MG63 (cell line): ENCODE measurements around the gene KLHL35. TPM values are rescaled to one million over a fixed set of nuclear protein-coding genes. Genes with fewer than 3 reads are reported as not detected.

Experiments
- DNase-seq: peaks from one replicate; pipeline ENCODE4 v3.0.0-alpha.2; 2020
- H3K27me3 ChIP-seq: fragments of 250-450 bp; sonication (Bioruptor Pico); 2 replicates; pipeline ENCODE4 v1.5.1; 2020; ENCODE audit warnings: mild to moderate bottlenecking, moderate library complexity
- H3K36me3 ChIP-seq: fragments of 250-450 bp; sonication (Bioruptor Pico); 2 replicates; pipeline ENCODE4 v1.5.1; 2020; ENCODE audit warnings: mild to moderate bottlenecking, moderate library complexity
- H3K4me3 ChIP-seq: fragments of 250-450 bp; sonication (Bioruptor Pico); 2 replicates; pipeline ENCODE4 v1.5.1; 2020; ENCODE audit warnings: mild to moderate bottlenecking, moderate library complexity
- H3K9me3 ChIP-seq: fragments of 250-450 bp; sonication (Bioruptor Pico); 2 replicates; pipeline ENCODE4 v1.5.1; 2020; ENCODE audit warnings: mild to moderate bottlenecking, moderate library complexity
- total RNA-seq: library from RNA; depleted of rRNA; stranded (reverse); fragments of >200 nt; shearing (Covaris generic); gene quantifications from 2 replicates; pipeline ENCODE4 v1.2.3, GENCODE V29; 2014; ENCODE audit warnings: low replicate concordance

Gene KLHL35
- total RNA-seq, 1 experiment from 2014 or later: 3.9 TPM

- DNase-seq: no peak
- Histone ChIP-seq H3K27me3 (no peaks in the 10 kb centered on the region), H3K9me3 (no peaks in the 10 kb centered on the region), H3K36me3 (no peaks in the 10 kb centered on the region), H3K4me3 (no peak overlapping the region)
Observed at GRCh38 chr11:75471176-75471973, 38.4 kb upstream of the KLHL35 start.

DNA sequence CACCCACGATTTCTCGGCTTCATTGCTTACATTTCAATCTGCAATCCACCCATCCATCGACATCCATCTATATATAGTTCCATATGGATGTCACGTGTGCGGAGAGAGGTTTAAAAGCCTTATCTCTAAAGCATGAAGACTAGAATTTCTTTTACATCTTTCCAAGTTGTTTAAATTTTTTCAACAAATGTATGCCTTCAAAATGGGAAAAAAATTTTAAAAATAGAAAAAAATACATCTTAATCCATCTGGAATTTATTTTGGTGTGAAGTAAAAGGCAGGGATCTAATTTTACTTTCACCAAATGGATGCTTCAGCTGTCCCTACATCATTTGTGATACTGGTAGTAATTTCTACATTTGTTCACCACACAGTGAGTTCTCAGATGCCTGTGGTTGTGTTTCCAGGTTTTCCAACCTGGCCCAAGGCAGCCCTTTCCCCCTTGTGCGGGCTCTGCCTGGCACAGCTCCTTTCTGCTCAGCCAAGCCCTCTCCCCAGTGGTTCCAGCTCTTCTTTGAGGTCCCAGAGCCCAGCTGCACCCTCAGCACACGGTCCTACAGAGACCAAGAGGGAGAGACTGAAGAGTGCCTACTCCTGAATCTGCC lies 37.6 kb upstream of the KLHL35 start:
- H3K27me3 ChIP-seq: no peaks in the 10 kb centered on the region
- H3K9me3 ChIP-seq: no peaks in the 10 kb centered on the region
- DNase-seq: no peak
- no peak overlapping the region for H3K4me3 ChIP-seq
- no peaks in the 10 kb centered on the region for H3K36me3 ChIP-seq

DNA sequence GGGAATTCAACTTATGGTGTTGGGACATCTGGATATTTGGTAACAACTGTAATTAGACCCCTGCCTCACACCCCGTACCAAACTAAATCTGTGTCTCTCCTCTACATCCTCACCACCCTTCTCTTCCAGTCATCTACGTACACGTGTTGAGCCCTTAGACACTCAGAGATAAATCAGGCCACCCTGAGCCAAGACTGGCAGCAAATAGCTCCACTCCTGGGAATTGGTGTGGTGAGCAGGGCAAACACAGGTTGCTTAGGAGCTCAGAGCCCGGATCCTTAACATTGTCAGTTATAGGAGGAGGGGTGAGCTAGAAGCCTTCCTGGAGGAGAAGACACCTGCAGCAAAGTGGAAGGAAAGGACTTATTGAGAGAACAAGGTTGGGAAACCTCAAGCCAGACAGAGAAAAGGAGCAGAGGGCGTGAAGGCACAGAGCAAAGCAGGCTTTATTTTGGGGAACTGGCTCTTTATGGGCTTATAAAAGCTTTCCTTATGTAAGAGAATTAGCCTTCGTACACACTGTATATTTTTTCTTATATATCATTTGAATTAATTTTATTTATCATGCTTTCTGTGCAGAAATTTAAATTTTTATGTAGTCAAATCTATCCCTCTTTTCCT lies 36.9 kb upstream of the KLHL35 start:
- Histone ChIP-seq H3K27me3 (no peaks in the 10 kb centered on the region), H3K9me3 (no peaks in the 10 kb centered on the region), H3K4me3 (no peak overlapping the region), H3K36me3 (no peaks in the 10 kb centered on the region)
- DNase-seq: no peak

- no peak overlapping the region for H3K4me3 ChIP-seq
- DNase-seq: peak; percentile 30
- H3K36me3 ChIP-seq: no peaks in the 10 kb centered on the region
- no peaks in the 10 kb centered on the region for H3K27me3 ChIP-seq
- no peaks in the 10 kb centered on the region for H3K9me3 ChIP-seq
Observed at GRCh38 chr11:75468534-75469340, 35.7 kb upstream of the KLHL35 start.

- no peak overlapping the region for H3K4me3 ChIP-seq
- no peaks in the 10 kb centered on the region for H3K27me3 ChIP-seq
- no peak for DNase-seq
- no peaks in the 10 kb centered on the region for H3K36me3 ChIP-seq
- no peaks in the 10 kb centered on the region for H3K9me3 ChIP-seq
Observed at GRCh38 chr11:75467881-75468280, 34.9 kb upstream of the KLHL35 start.

DNA sequence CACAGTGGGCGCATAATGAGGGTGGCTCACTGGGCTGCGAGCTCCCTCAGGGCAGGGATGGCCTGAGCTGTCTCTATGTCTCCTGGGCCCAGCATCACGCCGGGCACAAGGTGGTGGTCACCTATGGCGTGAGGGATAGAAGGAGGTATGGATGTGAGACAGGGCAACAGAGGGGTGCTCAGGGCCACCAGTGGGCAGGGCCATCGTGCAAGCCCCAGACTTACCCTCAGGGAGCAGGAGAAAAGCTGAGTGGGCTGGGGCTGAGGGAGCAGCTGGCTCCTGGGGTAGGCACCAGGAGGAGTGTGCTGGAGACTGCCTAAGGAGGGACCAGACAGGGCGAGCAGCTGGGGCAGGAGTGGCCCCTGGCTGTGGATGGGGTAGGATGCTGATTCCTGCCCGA lies 34.3 kb upstream of the KLHL35 start:
- no peaks in the 10 kb centered on the region for H3K27me3 ChIP-seq
- H3K9me3 ChIP-seq: no peaks in the 10 kb centered on the region
- H3K36me3 ChIP-seq: no peaks in the 10 kb centered on the region
- H3K4me3 ChIP-seq: no peak overlapping the region
- DNase-seq: no peak

DNA sequence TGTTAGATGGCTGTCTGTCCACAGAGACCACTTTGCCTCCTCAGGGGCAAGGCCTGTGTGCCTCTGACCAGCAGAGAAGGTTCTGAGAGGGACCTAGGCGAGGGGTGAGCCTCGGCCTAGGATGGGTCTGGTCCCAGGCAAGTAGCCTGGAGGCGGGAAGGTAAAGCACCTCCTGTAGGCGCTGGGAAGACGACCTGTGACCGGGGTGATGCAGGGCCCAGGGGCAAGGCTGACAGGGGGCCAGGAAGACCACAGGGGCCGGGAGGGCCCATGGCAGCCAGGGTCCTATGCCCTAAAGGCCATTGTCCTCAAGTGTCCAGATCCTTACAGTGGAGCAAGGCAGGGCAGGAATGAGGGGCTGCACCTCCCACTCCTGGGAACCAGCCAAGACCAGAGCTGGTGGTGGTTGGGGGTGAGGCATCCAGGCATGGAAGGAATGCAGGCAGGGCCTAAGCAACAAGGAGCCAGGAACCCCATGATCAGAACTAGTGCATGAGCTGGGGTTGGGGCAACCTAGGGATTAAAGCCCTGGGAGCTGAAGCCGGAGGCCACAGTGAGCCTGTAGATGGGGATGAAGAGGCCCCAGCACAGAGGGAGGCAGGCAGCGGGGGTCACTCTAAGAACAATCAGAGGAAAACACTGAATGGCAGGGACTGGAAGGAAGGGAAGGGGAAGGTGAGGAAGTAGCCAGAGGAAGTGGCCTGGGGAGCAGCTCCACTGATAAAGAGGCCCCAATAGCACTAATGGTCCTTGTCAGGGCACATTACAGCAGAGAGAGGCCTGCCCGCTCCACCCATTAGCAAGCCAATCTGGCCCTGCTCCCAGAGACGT lies 32.9 kb upstream of the KLHL35 start:
- Histone ChIP-seq H3K27me3 (no peaks in the 10 kb centered on the region), H3K9me3 (no peaks in the 10 kb centered on the region), H3K4me3 (no peak overlapping the region), H3K36me3 (no peaks in the 10 kb centered on the region)
- no peak for DNase-seq

DNA sequence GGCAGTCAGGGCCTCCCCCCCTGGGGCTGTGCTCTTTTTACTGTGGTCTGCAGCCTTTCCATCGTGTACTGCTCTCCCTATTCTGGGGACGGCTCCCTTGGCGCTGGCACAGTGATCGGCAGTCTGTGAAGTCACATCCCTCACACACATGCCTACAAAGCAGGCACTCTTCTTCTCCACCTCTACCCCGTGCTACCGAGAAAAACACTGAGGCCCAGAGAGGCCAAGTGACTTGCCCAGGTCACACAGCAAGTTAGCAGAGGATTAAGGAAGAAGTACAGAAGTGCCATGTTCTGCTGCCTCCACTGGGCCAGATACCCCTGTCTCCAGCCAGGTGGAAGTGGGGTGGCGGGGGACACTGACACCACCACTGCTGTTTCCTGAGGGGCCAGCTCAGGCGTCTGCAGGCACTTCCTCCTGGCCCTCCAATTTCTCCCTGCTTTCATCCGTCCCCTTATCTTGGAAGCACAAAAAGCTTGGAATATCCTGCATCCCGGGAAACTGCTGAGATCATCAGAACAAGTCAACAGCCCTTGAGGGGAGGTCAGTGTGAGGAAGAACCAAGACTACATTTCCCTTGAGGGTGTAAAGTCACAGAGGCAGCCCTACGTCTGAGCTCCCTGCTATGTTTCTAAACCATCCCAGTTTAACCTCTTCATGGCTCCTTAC lies 30.2 kb upstream of the KLHL35 start:
- Histone ChIP-seq H3K27me3 (no peaks in the 10 kb centered on the region), H3K4me3 (no peak overlapping the region), H3K9me3 (no peaks in the 10 kb centered on the region), H3K36me3 (no peaks in the 10 kb centered on the region)
- DNase-seq: no peak

- no peak for DNase-seq
- Histone ChIP-seq H3K27me3 (no peaks in the 10 kb centered on the region), H3K9me3 (no peaks in the 10 kb centered on the region), H3K4me3 (no peak overlapping the region), H3K36me3 (no peaks in the 10 kb centered on the region)
Observed at GRCh38 chr11:75462117-75462653, 29.2 kb upstream of the KLHL35 start.

- no peaks in the 10 kb centered on the region for H3K9me3 ChIP-seq
- no peaks in the 10 kb centered on the region for H3K27me3 ChIP-seq
- no peak for DNase-seq
- no peak overlapping the region for H3K4me3 ChIP-seq
- H3K36me3 ChIP-seq: no peaks in the 10 kb centered on the region
Observed at GRCh38 chr11:75461151-75461550, 28.1 kb upstream of the KLHL35 start.

DNA sequence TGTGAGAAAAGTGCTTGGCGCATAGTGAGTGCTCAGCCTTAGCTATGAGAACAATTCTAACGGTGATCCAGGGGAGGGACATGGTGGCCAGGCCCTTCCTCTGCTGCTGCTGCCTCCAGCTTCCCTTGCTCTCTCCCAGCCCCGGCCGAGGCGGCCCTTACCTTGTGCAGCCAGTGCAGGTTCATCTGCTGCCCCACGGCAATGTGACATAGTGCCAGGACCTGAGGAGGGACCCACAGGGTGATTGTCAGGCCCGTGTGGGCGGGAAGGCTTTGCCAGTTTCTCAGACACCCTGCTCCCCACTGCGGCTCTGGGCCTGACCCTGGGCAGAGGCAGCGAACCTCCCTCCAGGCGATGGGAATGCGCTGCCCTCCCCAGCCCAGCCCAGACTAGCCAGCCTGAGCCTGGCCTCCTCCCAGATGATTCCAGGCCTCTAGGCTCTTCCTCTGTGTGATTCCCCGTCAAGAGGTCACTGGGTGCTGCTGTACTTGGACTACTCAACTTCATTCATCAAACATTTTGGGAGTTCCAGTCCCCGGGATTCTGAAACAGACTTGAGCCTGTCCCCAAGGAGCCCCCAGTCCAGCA lies 23.7 kb upstream of the KLHL35 start:
- Histone ChIP-seq H3K9me3 (no peaks in the 10 kb centered on the region), H3K27me3 (no peaks in the 10 kb centered on the region), H3K36me3 (no peaks in the 10 kb centered on the region), H3K4me3 (no peak overlapping the region)
- no peak for DNase-seq

- no peak for DNase-seq
- Histone ChIP-seq H3K4me3 (no peak overlapping the region), H3K36me3 (no peaks in the 10 kb centered on the region), H3K9me3 (no peaks in the 10 kb centered on the region), H3K27me3 (no peaks in the 10 kb centered on the region)
Observed at GRCh38 chr11:75454987-75455386, 22.0 kb upstream of the KLHL35 start.

DNA sequence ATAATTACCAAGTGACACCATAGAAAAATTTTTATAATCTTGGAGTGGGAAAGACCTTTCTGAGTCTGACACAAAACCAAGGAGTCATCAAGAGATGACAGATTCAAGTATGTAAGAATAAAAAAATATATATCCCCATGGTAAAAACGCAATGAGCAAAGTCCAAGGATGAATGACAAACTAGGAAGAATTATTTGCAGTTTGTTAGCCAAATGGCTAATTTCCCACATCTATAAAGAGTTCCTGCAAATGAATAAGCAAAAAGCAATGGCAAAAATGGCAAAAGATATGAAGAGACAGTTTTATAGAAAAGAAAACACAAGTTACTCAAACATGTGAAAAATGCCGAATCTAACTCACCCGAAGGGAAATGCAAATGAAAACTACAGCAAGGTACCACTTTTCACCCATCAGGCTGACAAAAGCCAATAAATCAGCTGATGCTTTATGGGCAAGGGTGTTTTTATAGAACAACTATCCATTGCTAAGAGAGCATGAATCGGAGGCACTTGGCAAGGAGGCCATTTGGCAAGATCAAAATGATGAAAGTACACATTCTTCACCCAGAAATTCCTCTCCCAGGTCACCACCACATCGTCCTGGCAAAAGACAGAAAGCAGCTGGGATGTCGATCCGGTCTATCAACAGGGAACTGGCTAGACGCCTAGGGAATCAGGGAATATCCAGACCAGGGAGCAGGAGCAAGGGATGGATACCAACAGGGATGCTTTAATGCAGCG lies 21.1 kb upstream of the KLHL35 start:
- Histone ChIP-seq H3K36me3 (no peaks in the 10 kb centered on the region), H3K4me3 (no peak overlapping the region), H3K9me3 (no peaks in the 10 kb centered on the region), H3K27me3 (no peaks in the 10 kb centered on the region)
- DNase-seq: peak; percentile 84

DNA sequence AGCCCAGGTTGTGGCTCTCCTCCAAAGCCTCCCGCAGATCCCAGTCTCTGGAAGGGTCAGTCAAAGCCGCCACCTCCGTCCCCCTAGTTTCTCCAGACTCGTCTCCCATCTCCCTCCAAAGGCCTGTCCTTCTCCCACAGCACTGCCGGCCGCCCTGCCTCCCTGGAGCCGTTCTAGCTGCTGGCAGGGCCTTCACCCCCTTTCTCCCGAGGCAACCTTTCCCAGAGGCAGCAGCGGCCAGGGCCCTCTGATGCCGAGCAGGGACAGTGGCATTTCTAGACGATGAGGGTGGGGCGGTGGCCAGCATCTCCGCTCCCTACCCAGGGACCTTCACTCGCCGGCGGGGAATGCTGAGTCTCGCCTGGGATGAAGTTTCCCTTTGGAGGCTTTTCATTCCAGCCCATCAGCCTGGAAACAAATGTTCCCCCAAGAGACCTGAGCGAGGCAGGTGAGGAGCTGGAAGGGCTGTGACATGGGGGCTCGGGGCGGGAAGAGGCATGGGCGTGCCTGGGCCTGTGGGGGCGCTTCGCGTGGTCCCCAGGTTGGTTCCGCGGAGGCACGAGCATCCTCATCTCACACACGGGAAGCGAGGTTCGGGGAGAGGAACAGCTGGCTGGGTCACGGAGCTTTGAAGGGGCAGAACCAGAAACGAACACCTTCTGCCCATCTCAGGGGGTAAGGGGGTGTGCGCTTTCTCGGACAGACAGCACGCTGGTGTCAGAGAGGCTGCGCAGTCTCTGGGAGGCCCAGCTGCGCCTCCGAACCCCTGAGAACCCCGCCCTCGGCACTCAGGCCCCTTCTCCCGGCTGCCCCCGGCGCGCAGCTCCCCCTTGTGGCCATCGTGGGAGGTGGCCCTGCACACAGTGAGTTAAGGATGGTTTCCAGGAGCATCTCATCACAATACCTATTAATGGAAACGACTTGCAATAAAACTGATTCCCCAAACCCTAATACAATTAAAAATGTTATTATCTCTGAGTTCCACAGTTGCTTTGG lies 18.1 kb upstream of the KLHL35 start:
- Histone ChIP-seq H3K4me3 (no peak overlapping the region), H3K36me3 (no peaks in the 10 kb centered on the region), H3K9me3 (no peaks in the 10 kb centered on the region), H3K27me3 (no peaks in the 10 kb centered on the region)
- no peak for DNase-seq
